NCI-H446 (cell line): ENCODE results near the gene ENPP1.

Experiments
- DNase-seq, 2 experiments: peaks; one replicate each; lab custom pipeline; 2025; lab: John Stamatoyannopoulos, UW

The ENPP1 gene

DNA sequence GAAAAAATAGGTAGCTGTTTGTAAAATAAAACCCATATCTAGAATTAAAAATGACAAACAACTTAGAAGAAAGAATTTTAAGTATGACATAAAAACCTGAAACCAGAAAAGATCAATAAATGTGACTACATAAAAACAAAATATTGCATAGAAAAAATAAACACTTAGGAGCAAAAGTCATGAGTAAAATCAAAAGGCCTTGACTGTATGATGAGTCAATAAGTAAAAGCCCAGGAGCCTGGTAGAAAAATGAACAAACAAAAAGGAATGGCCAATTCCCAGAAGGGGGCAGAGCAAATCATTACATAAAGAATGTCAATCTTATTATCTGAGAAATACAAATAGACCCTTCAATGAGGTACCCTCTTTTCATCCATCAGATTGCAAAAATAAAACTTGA lies 20.7 kb upstream of the ENPP1 start:
- DNase-seq: no peak

- no peak for DNase-seq
These were observed 19.8 kb upstream of the ENPP1 start for GRCh38 chr6:131787766-131788712.

DNA sequence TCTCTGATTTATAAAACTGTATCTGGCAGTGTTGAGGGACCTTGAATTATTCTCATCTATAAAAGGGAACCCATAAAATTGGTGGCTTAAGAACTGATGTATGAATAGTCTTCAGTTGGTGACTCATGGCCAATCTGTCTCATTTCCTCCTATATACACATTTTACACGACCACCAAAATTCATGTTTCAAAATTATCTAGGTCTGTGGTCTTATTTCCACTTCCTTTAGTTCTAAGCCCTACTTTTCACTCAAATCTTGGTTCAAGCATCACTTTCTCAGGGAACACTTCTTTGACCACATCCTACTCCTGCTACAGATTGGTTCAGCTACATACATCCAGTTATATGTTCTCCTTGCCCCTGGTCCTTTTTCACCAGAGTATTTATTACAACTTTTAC lies 18.6 kb upstream of the ENPP1 start:
- DNase-seq: no peak

- no peak for DNase-seq
These were observed 16.3 kb upstream of the ENPP1 start for GRCh38 chr6:131791476-131791875.

DNA sequence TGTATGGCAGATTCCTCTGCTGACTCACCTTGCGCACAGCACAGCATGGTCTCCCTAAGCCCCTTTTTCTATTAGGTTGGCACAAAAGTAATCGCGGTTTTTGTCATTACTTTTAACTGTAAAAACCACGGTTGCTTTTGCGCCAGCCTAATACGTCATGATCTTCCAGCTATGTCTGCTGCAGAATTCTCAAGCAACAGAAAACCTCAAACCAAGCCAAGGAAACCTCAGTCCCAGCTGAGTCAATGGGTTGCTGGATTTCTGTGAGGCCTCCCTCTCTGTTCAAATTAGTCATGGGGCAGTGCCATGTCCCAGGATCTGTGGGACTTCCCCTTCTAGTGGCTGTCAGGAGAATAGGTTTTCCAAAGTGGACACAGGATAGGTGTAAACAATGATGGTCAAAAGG lies 15.7 kb upstream of the ENPP1 start:
- DNase-seq: no peak

GRCh38 chr6:131795366-131795765 lies 12.5 kb upstream of the ENPP1 start:
- DNase-seq: no peak

- DNase-seq: no peak
These were observed 5.5 kb upstream of the ENPP1 start for GRCh38 chr6:131802347-131802746.

- DNase-seq: no peak
These were observed 4.6 kb upstream of the ENPP1 start for GRCh38 chr6:131803007-131803769.

DNA sequence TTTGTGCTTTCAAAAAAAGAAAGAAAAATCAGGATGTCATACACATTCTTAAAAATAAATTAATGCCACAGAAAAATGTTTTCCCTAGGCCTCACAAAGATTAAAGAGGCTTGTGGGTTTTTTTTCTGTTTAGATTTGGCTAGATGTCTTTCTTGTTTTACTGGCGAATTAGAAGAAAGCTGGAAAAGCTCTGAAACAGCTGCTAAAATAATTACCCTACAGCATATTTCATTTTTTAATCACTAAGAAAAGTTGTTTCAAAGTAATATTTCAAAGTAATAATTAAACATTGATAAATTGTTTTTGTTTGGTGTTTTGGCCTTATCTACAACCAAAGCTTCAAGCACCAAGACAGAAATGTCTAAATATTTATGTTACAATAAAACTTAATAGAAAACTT lies 3.7 kb upstream of the ENPP1 start:
- DNase-seq: no peak

GRCh38 chr6:131807321-131807643 lies 538 bp upstream of the ENPP1 start:
- DNase-seq: no peak

- no peak for DNase-seq
These were observed 845 bp downstream of the ENPP1 start for GRCh38 chr6:131808460-131809269.

GRCh38 chr6:131811500-131811899 lies 3.7 kb downstream of the ENPP1 start:
- no peak for DNase-seq

- no peak for DNase-seq
These were observed 6.2 kb downstream of the ENPP1 start for GRCh38 chr6:131813991-131814390.

- no peak for DNase-seq
These were observed 9.0 kb downstream of the ENPP1 start for GRCh38 chr6:131816869-131817268.

- DNase-seq: no peak
These were observed 11.8 kb downstream of the ENPP1 start for GRCh38 chr6:131819572-131820124.

GRCh38 chr6:131821010-131821807 lies 13.4 kb downstream of the ENPP1 start:
- DNase-seq: no peak

DNA sequence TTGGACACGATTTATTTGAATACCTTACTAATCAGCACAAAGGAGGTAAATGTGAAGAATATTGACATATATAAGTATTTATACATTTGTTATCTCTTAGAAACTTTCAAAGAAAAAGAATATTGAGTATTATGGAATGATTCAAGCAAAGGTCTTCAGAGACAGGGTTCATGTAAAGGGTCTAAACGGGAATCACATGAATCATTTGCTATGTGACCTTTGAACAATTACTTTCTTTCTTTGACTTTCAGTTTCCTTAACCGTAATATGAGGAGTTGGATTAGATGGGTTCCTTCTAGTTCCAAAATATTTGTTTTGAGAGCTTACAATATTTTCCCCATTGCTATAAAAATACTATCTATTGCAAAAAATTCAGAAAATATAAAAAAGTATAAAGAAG lies 14.3 kb downstream of the ENPP1 start:
- DNase-seq: no peak

GRCh38 chr6:131823276-131823902 lies 15.6 kb downstream of the ENPP1 start:
- no peak for DNase-seq

GRCh38 chr6:131825946-131826345 lies 18.1 kb downstream of the ENPP1 start:
- DNase-seq: no peak

DNA sequence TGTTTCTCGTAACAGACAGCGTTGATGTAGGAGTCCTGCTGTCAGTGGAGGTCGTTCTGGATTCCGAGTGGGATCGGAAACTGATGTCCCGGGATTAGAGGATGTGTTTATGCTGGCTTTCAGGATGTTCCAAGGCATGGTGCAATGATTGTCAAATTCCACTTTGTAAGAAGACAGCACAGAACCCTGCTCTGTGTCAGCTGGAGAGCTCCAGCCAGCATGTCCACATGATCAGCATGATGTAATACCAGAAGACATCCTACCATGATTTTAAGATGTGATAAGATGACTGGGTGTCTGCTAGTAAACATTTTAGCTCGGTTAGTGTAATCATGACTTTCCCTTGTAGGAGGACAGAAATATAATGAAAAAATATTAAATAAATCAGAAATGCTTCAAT lies 20.3 kb downstream of the ENPP1 start:
- DNase-seq: no peak

GRCh38 chr6:131828951-131829350 lies 21.1 kb downstream of the ENPP1 start:
- DNase-seq: no peak
